Measurements from ENCODE around the gene WDR18.

DNA sequence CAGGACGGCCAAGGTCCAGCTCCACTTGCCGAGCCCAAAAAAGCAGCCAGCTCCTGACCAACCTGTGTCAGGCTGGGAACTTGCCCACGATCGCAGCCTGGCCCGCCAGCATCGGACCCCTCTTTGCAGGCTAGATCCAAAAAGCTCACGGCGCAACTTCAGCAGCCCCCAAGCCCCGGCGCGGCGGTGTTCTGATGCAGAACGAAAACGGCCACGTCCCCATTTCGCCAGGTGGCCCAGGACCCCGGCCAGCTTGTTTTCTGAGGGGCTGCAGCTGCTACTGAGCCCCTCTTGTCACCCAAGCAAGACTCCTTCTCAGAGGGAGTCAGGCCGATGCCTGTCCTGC is 35.4 kb downstream of the WDR18 start:
- TF ChIP-seq, protein P1, sequence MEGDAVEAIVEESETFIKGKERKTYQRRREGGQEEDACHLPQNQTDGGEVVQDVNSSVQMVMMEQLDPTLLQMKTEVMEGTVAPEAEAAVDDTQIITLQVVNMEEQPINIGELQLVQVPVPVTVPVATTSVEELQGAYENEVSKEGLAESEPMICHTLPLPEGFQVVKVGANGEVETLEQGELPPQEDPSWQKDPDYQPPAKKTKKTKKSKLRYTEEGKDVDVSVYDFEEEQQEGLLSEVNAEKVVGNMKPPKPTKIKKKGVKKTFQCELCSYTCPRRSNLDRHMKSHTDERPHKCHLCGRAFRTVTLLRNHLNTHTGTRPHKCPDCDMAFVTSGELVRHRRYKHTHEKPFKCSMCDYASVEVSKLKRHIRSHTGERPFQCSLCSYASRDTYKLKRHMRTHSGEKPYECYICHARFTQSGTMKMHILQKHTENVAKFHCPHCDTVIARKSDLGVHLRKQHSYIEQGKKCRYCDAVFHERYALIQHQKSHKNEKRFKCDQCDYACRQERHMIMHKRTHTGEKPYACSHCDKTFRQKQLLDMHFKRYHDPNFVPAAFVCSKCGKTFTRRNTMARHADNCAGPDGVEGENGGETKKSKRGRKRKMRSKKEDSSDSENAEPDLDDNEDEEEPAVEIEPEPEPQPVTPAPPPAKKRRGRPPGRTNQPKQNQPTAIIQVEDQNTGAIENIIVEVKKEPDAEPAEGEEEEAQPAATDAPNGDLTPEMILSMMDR (IDR thresholded peaks at IDR 0.05): no peak
- TF ChIP-seq POLR2AphosphoS5 (IDR thresholded peaks at IDR 0.05; ENCODE audit: insufficient read depth in 1 of 2, low read depth in 1 of 2): no peak

Data from vagina (tissue), 2 donors.